Bronchial epithelial cell (primary cell): Measurements from ENCODE around the gene COBL. TPM values are rescaled to one million over a fixed set of nuclear protein-coding genes. Genes with fewer than 3 reads are reported as not detected.

ENCODE experiments used
- DNase-seq: peaks from one replicate; pipeline ENCODE4 v3.0.0-alpha.2; 2010; ENCODE audit warnings: low read depth
- FAIRE-seq: peaks from 2 replicates; lab custom pipeline; 2011; peaks lifted over from hg19 to GRCh38; lab: Jason Lieb, UNC
- H3K27me3 ChIP-seq: 2 replicates; pipeline ENCODE4 v1.5.1; 2011; ENCODE audit warnings: low read length; ENCODE audit not compliant: control insufficient read depth, insufficient read depth
- H3K36me3 ChIP-seq: 2 replicates; pipeline ENCODE4 v1.5.1; 2011; ENCODE audit warnings: low read length; ENCODE audit not compliant: control insufficient read depth, insufficient read depth
- H3K4me3 ChIP-seq: 2 replicates; pipeline ENCODE4 v1.5.1; 2011; ENCODE audit warnings: mild to moderate bottlenecking, low read depth, low read length, control low read depth
- total RNA-seq: library from RNA; depleted of rRNA; stranded (reverse); fragments of >200 nt; gene quantifications from 2 replicates; pipeline ENCODE4 v1.2.1, GENCODE V29; 2014
- TF ChIP-seq, protein P1 (sequence below): IDR thresholded peaks from 2 replicates; pipeline ENCODE4 v1.5.1; 2011; ENCODE audit warnings: mild to moderate bottlenecking, moderate library complexity, low read length, control low read depth, inconsistent platforms; ENCODE audit not compliant: insufficient read depth, severe bottlenecking

COBL gene
- total RNA-seq, 1 donor from 2014 or later: 1.1 TPM

DNA sequence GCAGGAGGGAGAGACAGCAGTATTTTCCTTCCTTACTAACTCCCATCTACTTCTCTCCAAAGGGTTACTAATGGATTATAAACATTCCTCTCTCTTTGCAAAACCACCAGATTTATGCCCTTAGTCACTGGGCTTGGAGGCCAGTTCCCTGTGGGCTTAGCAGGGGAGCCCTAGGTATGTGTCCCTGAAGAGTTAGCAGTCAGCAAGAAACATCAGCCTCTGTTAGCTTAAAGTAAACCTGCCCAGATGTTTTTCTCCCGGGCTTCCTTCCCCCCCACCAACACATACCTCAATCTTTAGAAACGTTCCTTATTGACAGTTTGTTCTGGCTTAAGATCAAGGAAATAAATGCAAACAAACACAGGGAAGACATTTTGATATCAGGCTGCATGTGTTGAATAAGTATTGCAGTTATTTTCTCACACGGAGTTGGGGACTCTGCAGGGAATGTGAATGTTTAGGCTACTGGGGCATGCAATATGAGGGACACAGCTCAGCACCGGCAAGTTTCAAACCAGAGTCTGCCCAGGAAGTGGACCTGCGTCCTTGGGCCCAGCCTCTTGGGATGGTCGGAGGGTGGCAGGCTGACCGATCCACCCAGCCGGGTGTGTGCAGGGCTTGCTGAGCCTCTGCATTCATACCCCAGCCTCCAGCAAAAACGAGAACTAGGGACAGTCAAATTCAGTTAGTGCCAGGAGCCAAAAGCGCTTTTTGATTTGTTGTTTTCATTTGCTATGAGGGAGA is 281.9 kb downstream of the COBL start:
- H3K36me3 ChIP-seq: no peaks in the 10 kb centered on the region
- H3K27me3 ChIP-seq: peaks cover 9% of the 10 kb centered on the region
- H3K4me3 ChIP-seq: no peak overlapping the region
- TF ChIP-seq, protein P1, sequence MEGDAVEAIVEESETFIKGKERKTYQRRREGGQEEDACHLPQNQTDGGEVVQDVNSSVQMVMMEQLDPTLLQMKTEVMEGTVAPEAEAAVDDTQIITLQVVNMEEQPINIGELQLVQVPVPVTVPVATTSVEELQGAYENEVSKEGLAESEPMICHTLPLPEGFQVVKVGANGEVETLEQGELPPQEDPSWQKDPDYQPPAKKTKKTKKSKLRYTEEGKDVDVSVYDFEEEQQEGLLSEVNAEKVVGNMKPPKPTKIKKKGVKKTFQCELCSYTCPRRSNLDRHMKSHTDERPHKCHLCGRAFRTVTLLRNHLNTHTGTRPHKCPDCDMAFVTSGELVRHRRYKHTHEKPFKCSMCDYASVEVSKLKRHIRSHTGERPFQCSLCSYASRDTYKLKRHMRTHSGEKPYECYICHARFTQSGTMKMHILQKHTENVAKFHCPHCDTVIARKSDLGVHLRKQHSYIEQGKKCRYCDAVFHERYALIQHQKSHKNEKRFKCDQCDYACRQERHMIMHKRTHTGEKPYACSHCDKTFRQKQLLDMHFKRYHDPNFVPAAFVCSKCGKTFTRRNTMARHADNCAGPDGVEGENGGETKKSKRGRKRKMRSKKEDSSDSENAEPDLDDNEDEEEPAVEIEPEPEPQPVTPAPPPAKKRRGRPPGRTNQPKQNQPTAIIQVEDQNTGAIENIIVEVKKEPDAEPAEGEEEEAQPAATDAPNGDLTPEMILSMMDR: no peak
- DNase-seq: peak; percentile 32
- no peak for FAIRE-seq

DNA sequence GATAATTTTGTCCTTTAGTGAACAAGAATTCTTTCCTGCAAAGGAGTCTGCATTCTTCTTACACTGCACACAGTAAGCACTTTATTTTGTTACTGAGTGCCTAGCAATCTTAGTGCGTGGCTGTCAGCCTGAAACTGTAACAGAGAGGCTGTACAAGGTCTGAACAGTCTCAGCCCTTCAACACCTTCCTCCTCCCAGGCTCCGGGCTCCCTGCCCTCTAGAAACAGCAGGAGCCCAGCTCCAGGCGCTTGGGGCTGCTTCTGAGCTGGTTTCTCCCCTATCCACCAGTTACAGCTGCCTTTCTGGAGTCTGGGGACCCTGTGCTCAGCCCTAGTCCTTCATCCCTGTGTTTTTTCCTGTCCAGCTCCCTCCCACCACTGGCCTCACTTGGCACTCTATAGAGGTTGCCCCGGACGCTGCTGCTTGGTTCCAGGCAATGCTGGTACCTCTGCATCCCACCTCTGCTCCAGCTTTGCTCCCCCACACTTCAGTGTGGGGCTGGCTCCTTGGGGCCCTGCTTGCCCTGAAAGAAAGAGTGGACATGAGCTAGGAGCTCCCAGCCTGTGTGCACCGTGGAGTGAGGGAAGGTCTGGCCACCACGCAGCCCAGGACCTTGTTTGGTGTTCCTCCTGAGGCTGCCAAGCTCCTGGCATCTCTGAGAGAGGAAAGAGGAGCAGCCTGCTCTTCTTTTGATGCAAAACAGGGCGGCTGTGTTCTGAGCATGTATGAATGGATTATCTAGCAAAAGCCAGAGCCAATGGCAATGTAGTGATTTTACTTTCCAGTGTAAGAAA is 282.7 kb downstream of the COBL start:
- no peak for DNase-seq

DNA sequence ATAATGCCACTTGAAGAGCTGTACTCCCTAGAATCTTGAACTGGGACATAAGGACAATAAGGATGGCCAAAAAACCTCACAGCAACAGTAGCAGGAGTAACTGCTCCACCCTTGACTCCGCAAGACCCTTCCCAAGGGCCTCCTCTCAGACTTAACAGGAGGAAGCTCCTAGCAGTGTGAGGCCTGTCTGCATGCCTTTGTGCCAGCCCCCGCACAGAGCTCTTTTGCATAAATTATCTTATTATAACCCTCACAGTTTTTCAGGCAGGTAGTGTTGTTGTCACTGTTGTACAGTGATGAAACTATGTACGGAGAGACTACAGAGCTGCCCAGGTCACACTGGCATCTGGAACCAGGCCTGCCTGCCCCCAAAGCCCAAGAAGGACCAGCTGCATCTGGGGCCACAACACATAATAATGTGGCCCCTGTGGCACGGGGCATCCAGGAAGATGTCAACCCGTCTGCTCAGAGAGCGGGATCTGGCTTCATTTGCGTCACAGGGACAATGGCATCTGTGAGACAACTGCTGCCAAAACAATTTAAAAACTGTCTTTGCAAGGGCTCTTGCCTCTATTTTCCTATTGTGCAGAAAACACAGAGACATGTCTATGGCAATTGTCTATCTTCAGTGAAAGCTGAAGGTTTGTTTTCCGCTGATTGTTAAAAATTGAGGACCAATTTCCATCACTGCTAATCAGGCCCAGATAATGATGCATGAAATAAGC is 284.7 kb downstream of the COBL start:
- Histone ChIP-seq H3K36me3 (no peaks in the 10 kb centered on the region), H3K27me3 (peaks cover 9% of the 10 kb centered on the region), H3K4me3 (no peak overlapping the region)
- TF ChIP-seq, protein P1: no peak
- DNase-seq (no peak), FAIRE-seq (no peak)

More for the DNA sequence above, 282.7 kb downstream of the COBL start:
- Histone ChIP-seq H3K4me3 (no peak overlapping the region), H3K36me3 (no peaks in the 10 kb centered on the region), H3K27me3 (peaks cover 9% of the 10 kb centered on the region)
- TF ChIP-seq, protein P1: no peak
- FAIRE-seq: no peak

DNA sequence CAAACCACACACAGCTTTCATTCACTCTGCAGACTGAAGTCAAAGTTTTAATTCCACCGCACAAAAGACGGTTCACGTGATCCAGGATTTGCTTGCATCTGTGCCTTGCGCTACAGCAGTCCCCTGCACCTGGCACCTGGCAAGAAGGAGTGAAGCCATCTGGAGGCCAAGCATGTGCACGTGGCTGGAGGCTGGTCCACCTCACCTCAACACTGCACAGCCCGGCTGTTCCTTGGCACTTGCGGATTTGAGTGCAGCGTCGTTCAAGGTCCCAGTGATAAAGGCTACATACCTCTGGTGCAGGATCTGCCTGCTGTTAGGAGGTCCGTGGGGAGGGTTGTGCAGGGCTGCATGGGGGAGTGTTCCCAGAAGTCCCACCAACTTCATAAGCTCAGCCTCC is 285.4 kb downstream of the COBL start:
- no peaks in the 10 kb centered on the region for H3K36me3 ChIP-seq
- DNase-seq: no peak
- no peak for FAIRE-seq
- peaks cover 6% of the 10 kb centered on the region for H3K27me3 ChIP-seq
- TF ChIP-seq, protein P1: no peak
- H3K4me3 ChIP-seq: no peak overlapping the region

DNA sequence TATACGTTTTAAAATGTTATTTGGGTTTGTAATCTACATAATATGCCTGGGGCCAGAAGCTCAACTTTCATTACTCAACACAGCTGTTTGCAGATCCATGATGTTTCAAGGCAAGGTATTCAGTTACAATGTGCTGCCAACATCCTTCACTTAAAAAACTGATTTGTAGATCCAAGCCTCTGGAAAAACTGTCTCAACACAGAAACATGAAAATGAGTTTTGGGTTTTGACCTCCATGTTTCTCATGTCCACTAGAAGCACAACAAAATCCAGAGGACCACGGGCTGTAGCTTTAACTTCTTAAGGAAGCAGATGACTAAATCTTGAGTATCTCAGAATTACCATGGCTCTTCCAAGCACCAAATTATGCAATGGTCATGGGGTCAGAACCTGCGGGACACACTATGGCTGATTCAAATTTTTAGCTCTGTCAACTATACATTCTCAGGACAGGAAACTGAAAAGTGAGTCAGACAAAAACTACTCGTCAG is 286.9 kb downstream of the COBL start:
- H3K36me3 ChIP-seq: no peaks in the 10 kb centered on the region
- FAIRE-seq (no peak), DNase-seq (peak; percentile 74)
- H3K27me3 ChIP-seq: peaks cover 6% of the 10 kb centered on the region
- TF ChIP-seq, protein P1: no peak
- no peak overlapping the region for H3K4me3 ChIP-seq
